Activated naive CD8-positive, alpha-beta T cell treated with anti-CD3 and anti-CD28 coated beads, Interleukin-2, amount 50 U/mL, for 24 hours (primary cell): ENCODE data around the gene LRIG1.

Experiments
- ATAC-seq: fragments of 150-1000 bp; cut with Tn5 transposase; one replicate; pipeline ENCODE4 v1.10.0; 2021
- DNase-seq: peaks from one replicate; pipeline ENCODE4 v3.0.0; 2021
- H3K27ac Mint-ChIP-seq: one replicate; pipeline ENCODE4 v1.8.0; 2021; ENCODE audit warnings: mild to moderate bottlenecking, mixed read lengths
- H3K27me3 Mint-ChIP-seq: one replicate; pipeline ENCODE4 v1.8.0; 2021; ENCODE audit warnings: mixed read lengths
- H3K36me3 Mint-ChIP-seq: one replicate; pipeline ENCODE4 v1.8.0; 2021; ENCODE audit warnings: low read depth, mixed read lengths
- H3K4me1 Mint-ChIP-seq: one replicate; pipeline ENCODE4 v1.8.0; 2021; ENCODE audit warnings: mixed read lengths
- H3K4me3 Mint-ChIP-seq: one replicate; pipeline ENCODE4 v1.8.0; 2021; ENCODE audit warnings: mild to moderate bottlenecking, moderate library complexity, mixed read lengths
- H3K9me3 Mint-ChIP-seq: one replicate; pipeline ENCODE4 v1.8.0; 2021; ENCODE audit warnings: mixed read lengths

LRIG1 gene

GRCh38 chr3:66475386-66476020 lies 25.3 kb downstream of the LRIG1 start:
- DNase-seq = no peak
- ATAC-seq = no peak
- no peak overlapping the region for H3K27ac Mint-ChIP-seq
- H3K36me3 Mint-ChIP-seq = peaks cover 10% of the 10 kb centered on the region
- H3K4me3 Mint-ChIP-seq = no peak overlapping the region
- H3K27me3 Mint-ChIP-seq = no peaks in the 10 kb centered on the region
- H3K4me1 Mint-ChIP-seq = peaks cover 33% of the 10 kb centered on the region
- peaks cover 10% of the 10 kb centered on the region for H3K9me3 Mint-ChIP-seq

GRCh38 chr3:66473692-66474091 lies 27.1 kb downstream of the LRIG1 start:
- peak; percentile 25 for ATAC-seq
- Mint-ChIP-seq H3K4me1 (peaks cover 34% of the 10 kb centered on the region), H3K4me3 (peak overlapping the region; percentile 77), H3K27ac (peak overlapping the region; percentile 95), H3K27me3 (no peaks in the 10 kb centered on the region), H3K36me3 (peaks cover 10% of the 10 kb centered on the region), H3K9me3 (peaks cover 4% of the 10 kb centered on the region)
- DNase-seq = no peak

- DNase-seq (no peak), ATAC-seq (no peak)
- peaks cover 12% of the 10 kb centered on the region for H3K36me3 Mint-ChIP-seq
- peaks cover 34% of the 10 kb centered on the region for H3K4me1 Mint-ChIP-seq
- peak overlapping the region; percentile 77 for H3K4me3 Mint-ChIP-seq
- no peaks in the 10 kb centered on the region for H3K27me3 Mint-ChIP-seq
- H3K9me3 Mint-ChIP-seq = peaks cover 4% of the 10 kb centered on the region
- peak overlapping the region; percentile 95 for H3K27ac Mint-ChIP-seq
These were observed 27.6 kb downstream of the LRIG1 start for GRCh38 chr3:66473181-66473580.

GRCh38 chr3:66472313-66473134 lies 28.3 kb downstream of the LRIG1 start:
- Mint-ChIP-seq H3K36me3 (peaks cover 14% of the 10 kb centered on the region), H3K27ac (peak overlapping the region; percentile 95), H3K4me3 (peak overlapping the region; percentile 77), H3K27me3 (no peaks in the 10 kb centered on the region), H3K4me1 (peaks cover 34% of the 10 kb centered on the region), H3K9me3 (peaks cover 4% of the 10 kb centered on the region)
- no peak for DNase-seq
- ATAC-seq = peak; percentile 78

GRCh38 chr3:66470956-66471686 lies 29.7 kb downstream of the LRIG1 start:
- no peaks in the 10 kb centered on the region for H3K27me3 Mint-ChIP-seq
- no peak overlapping the region for H3K4me3 Mint-ChIP-seq
- ATAC-seq = no peak
- H3K27ac Mint-ChIP-seq = peak overlapping the region; percentile 95
- DNase-seq = no peak
- H3K4me1 Mint-ChIP-seq = peaks cover 36% of the 10 kb centered on the region
- peaks cover 4% of the 10 kb centered on the region for H3K9me3 Mint-ChIP-seq
- H3K36me3 Mint-ChIP-seq = peaks cover 14% of the 10 kb centered on the region

- Mint-ChIP-seq H3K27me3 (no peaks in the 10 kb centered on the region), H3K36me3 (peaks cover 14% of the 10 kb centered on the region), H3K9me3 (peaks cover 4% of the 10 kb centered on the region), H3K4me1 (peaks cover 36% of the 10 kb centered on the region), H3K27ac (peak overlapping the region; percentile 13), H3K4me3 (no peak overlapping the region)
- ATAC-seq (no peak), DNase-seq (no peak)
These were observed 30.5 kb downstream of the LRIG1 start for GRCh38 chr3:66470285-66470684.

- peaks cover 36% of the 10 kb centered on the region for H3K4me1 Mint-ChIP-seq
- H3K27me3 Mint-ChIP-seq = no peaks in the 10 kb centered on the region
- peak overlapping the region; percentile 86 for H3K27ac Mint-ChIP-seq
- peaks cover 4% of the 10 kb centered on the region for H3K9me3 Mint-ChIP-seq
- ATAC-seq = peak; percentile 80
- no peak for DNase-seq
- H3K36me3 Mint-ChIP-seq = peaks cover 14% of the 10 kb centered on the region
- H3K4me3 Mint-ChIP-seq = peak overlapping the region; percentile 44
These were observed 31.6 kb downstream of the LRIG1 start for GRCh38 chr3:66469220-66469640.

GRCh38 chr3:66467996-66468735 lies 32.7 kb downstream of the LRIG1 start:
- ATAC-seq (no peak), DNase-seq (no peak)
- Mint-ChIP-seq H3K9me3 (peaks cover 4% of the 10 kb centered on the region), H3K27ac (peak overlapping the region; percentile 86), H3K27me3 (no peaks in the 10 kb centered on the region), H3K4me1 (peaks cover 46% of the 10 kb centered on the region), H3K36me3 (peaks cover 14% of the 10 kb centered on the region), H3K4me3 (peak overlapping the region; percentile 44)

- no peaks in the 10 kb centered on the region for H3K27me3 Mint-ChIP-seq
- H3K36me3 Mint-ChIP-seq = peaks cover 17% of the 10 kb centered on the region
- ATAC-seq (no peak), DNase-seq (no peak)
- peaks cover 4% of the 10 kb centered on the region for H3K9me3 Mint-ChIP-seq
- H3K27ac Mint-ChIP-seq = no peak overlapping the region
- no peak overlapping the region for H3K4me3 Mint-ChIP-seq
- H3K4me1 Mint-ChIP-seq = peaks cover 48% of the 10 kb centered on the region
These were observed 34.1 kb downstream of the LRIG1 start for GRCh38 chr3:66466606-66467270.

- Mint-ChIP-seq H3K36me3 (peaks cover 17% of the 10 kb centered on the region), H3K27me3 (no peaks in the 10 kb centered on the region), H3K4me1 (peaks cover 48% of the 10 kb centered on the region), H3K4me3 (no peak overlapping the region), H3K27ac (no peak overlapping the region), H3K9me3 (peaks cover 4% of the 10 kb centered on the region)
- no peak for ATAC-seq
- DNase-seq = no peak
These were observed 35.2 kb downstream of the LRIG1 start for GRCh38 chr3:66465587-66465986.

- H3K4me1 Mint-ChIP-seq = peaks cover 42% of the 10 kb centered on the region
These were observed 35.8 kb downstream of the LRIG1 start for GRCh38 chr3:66465034-66465433.

GRCh38 chr3:66464512-66464894 lies 36.3 kb downstream of the LRIG1 start:
- Mint-ChIP-seq H3K4me3 (no peak overlapping the region), H3K27me3 (no peaks in the 10 kb centered on the region), H3K4me1 (peaks cover 37% of the 10 kb centered on the region), H3K9me3 (no peaks in the 10 kb centered on the region), H3K36me3 (peaks cover 12% of the 10 kb centered on the region), H3K27ac (no peak overlapping the region)
- no peak for ATAC-seq
- DNase-seq = no peak

More at GRCh38 chr3:66465034-66465433, 35.8 kb downstream of the LRIG1 start:
- Mint-ChIP-seq H3K36me3 (peaks cover 15% of the 10 kb centered on the region), H3K9me3 (peaks cover 2% of the 10 kb centered on the region), H3K4me3 (no peak overlapping the region), H3K27me3 (no peaks in the 10 kb centered on the region), H3K27ac (no peak overlapping the region)
- ATAC-seq = no peak
- DNase-seq = no peak

GRCh38 chr3:66463730-66464511 lies 36.9 kb downstream of the LRIG1 start:
- DNase-seq (no peak), ATAC-seq (no peak)
- Mint-ChIP-seq H3K4me1 (peaks cover 31% of the 10 kb centered on the region), H3K36me3 (peaks cover 8% of the 10 kb centered on the region), H3K27ac (peak overlapping the region; percentile 2), H3K9me3 (no peaks in the 10 kb centered on the region), H3K27me3 (no peaks in the 10 kb centered on the region), H3K4me3 (no peak overlapping the region)
